OCI-M2 (cell line): ENCODE data around the gene FN3KRP.

Source experiments
- DNase-seq: peaks from one replicate; lab custom pipeline; 2025; ENCODE audit not compliant: unreplicated experiment; lab: John Stamatoyannopoulos, UW

The FN3KRP gene

DNA sequence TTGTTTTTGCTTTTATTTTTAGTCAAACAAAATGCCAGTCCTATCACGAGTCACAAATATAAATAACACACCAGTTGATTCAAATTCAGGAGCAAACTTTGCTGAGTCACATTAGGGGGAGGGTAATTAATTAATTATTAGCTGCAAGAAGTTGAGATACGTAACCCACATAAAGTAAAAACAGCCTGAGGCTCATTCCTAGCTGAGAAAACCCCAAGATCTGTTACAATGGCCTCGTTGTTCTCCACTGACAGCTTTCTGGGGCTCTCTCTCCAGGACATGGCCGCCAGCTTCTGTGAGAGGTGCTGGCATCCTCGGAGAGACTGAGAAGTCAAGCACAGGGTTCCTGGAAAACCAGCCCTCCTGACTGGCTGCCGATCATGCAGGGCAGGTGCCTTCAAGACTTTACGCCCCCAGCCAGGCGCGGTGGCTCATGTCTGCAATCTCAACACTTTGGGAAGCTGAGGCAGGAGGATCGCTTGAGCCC is 29.1 kb upstream of the FN3KRP start:
- no peak for DNase-seq

DNA sequence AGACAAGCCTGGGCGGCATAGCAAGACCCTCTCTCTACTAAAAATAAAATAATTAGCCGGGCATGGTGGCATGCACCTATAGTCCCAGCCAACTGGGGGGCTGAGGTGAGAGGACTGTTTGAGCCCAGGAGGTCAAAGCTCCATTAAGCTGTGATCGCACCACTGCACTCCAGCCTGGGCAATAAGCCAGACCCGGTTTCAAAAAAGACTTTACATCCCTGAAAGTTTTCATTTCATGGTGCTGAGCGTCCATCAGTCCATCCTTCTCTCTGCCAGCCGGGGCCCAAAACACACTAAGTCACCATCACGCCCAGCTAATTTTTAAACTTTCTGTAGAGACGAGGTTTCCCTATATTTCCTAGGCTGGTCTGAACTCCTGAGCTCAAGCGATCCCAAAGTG is 28.6 kb upstream of the FN3KRP start:
- no peak for DNase-seq

DNA sequence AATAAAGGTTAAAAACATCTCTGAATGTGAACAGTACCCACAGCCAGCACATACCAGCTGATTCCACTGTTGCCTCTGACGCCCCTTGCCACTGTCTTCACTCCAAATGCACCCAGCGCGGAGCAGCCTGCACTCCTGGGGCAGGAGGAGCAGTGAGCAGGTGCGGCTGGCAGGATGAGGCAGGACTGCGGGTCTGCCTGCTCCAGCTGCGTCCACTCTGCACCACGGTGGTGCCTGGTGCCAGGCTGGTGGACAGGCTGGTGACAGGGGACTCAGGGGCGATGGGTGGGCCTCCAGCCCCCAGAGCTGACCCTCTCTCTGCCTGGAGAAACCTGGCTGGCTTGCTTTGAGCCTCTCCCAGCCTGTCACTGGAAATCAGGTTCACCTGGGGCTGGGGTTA is 27.4 kb upstream of the FN3KRP start:
- no peak for DNase-seq

DNA sequence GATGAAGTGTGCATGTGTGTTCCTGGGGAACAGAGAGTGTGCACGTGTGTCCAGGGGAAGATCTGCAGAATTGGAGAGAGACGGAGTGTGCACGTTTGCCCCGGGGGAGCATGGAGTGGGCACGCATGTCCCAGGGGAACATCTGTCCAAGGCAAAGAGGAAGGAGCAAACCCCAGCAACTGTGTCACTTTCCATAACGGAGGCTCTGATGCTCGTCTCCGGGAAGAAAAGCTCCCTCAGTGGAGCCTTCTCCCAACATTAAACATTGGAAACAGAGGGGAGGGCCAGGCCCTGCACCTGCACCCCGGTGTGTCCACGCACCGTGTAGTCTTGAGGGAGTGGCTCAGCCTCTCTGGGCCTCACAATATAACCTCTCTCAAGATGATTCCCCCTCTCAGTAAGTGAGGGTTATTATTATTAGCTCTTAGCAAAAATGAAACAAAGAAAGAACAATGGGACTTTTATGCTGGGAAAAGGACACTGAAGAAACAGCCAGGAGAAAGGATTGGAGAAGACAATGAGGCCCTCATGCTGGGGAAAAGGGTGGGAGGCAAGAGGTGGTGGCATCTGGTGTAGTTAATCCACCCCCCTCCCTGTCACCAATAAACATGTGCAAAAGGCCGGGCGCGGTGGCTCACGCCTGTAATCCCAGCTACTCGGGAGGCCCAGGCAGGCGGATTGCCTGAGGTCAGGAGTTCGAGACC is 25.6 kb upstream of the FN3KRP start:
- no peak for DNase-seq

DNA sequence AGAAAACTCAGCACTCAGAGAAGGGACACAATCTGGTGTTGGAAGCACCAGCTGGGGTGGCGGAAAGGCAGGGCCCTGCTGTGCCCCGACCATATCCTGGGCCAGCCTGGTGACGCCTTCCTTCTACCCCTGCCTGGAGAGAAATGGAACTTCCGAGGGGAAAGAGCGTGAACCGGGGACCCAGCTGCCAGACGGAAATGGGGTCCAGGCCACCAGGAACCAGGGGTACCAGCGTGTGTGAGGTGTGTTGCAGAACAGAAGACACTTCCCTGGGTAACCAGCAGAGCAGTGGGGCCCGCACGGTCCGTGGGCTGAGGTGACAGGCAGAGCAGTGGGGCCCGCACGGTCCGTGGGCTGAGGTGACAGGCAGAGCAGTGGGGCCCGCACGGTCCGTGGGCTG is 24.8 kb upstream of the FN3KRP start:
- no peak for DNase-seq

DNA sequence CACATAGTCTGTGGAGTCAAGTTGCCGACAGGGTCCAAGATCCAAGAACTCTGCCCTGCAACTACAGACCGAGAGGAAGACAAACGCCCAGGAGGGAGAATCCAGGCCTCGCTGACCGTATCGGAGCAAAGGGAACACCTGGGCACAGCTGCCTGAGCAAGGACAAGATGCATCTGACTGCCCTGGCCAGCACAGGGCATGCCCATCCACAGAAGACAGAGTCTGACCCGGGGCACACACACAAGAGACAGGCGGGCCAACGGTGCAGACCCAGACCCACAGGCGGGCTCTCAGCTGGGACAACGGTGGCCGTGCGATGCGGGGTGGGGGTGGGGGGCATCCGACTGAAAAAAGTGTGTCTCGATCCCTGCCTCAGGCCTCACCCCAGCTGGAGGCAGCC is 24.2 kb upstream of the FN3KRP start:
- no peak for DNase-seq

DNA sequence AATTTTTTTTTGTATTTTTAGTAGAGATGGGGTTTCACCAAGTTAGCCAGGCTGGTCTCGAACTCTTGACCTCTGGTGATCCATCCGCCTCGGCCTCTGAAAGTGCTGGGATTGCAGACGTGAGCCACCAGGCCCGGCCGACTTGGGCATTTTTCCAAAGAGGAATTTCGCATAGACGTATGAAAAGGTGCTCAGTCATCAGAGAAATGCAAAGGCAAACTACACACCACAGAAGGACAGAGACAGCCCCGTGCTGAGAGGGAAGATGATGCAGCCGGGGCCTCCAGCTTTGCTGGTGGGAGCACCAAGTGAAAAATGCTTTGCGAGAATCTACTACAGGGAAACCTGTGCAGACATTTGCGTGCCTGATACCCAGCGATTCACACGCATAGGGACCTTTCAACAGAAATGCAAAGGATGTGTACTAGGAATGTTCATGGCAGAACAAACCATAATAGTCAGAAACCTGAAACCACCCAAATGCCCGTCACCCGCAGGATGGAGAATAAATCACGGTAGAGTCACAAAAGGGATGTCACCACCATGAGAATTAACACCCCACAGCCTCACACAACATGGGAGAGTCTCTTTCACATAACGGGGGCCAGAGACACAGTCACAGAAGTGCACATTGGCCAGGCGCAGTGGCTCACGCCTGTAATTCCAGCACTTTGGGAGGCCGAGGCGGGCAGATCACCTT is 23.2 kb upstream of the FN3KRP start:
- DNase-seq = no peak

DNA sequence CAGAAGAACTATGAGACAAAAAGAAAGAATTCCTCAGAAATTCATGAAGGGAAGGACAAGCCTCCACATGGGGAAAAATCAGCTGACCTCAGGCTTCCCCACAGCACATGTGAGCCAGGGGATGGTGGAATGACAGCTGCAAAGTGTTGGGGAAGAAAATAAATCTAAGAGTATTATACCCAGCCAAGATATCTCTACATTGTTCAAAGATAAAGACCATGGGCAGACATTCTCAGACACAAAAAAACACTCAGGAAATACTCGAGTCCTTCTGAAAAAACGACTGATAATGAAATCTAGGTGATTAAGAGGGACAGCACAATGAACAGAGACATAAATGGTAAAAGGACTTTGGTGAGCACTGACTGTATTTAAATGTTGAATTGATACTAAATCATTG is 21.9 kb upstream of the FN3KRP start:
- no peak for DNase-seq

DNA sequence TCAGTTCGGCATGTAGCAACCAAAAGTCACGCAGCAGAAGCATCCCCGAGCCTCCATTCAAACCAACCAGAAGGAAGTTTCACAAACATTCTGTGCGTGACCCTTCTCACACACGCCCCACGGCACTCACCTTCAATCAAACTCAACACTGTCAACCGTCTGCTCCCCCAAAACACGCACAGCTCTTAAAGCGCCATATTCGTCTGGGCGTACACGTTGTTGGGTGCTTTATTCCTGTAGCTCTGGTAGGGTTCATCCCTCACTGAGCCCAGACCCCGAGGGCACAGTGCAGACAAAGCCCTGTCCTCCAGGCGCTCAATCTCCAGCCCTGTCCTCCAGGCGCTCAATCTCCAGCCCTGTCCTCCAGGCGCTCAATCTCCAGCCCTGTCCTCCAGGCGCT is 20.2 kb upstream of the FN3KRP start:
- DNase-seq = no peak

DNA sequence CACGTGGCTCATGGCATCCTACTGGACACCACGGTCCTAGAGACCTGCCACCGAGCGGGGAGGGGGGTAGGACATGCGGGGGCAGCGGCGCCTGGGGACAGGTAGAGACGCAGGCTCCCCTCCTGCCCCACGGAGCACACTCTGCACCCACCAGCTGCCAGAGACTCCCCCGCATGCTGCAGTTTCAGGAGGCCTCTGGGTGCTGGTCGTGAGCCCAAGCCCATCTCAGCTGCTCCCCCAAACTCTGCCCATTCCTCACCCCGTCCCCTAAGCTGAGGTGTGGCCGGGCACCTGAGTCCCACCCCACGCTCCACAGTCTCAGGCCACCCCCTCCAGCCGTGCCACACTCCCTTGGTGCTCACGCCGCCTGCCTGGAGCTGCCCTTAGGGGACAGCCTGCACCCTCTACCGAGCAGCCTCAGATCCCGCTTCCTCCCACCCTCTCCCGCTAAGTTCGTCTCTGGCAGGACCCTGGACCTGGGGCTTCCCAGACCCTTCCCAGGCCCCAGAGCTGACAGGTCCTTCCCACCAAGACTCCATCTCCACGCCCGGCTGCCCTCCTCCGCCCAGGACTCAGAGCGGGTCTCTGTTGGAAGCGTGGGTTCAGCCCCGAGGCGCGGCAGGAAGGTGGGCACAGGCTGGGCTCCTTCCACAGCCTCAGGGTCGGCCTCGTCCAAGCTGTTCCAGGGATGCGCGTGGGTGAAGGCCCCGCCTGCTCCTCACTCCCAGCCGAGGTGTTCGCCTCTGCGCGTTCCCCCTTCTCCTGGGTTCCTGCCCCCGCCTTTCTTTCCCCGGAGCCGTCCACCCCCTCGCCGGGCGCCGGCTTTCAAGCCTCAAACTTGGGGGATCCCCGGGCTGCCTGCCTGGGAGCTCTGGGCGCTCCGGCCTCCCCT is 19.3 kb upstream of the FN3KRP start:
- DNase-seq = no peak

DNA sequence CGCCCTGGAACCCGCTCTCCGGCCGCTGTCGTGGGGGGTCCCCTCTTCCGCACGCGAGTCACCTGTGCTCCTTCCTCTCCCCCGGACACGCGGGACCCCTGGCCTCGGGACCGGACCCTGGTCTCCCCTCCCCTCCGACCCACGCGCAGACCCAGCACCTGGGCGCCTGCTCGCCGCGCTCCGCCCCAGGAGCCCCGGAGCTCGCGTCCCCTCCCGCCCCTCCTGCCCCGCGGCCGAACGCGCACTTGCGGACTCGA is 18.8 kb upstream of the FN3KRP start:
- no peak for DNase-seq

DNA sequence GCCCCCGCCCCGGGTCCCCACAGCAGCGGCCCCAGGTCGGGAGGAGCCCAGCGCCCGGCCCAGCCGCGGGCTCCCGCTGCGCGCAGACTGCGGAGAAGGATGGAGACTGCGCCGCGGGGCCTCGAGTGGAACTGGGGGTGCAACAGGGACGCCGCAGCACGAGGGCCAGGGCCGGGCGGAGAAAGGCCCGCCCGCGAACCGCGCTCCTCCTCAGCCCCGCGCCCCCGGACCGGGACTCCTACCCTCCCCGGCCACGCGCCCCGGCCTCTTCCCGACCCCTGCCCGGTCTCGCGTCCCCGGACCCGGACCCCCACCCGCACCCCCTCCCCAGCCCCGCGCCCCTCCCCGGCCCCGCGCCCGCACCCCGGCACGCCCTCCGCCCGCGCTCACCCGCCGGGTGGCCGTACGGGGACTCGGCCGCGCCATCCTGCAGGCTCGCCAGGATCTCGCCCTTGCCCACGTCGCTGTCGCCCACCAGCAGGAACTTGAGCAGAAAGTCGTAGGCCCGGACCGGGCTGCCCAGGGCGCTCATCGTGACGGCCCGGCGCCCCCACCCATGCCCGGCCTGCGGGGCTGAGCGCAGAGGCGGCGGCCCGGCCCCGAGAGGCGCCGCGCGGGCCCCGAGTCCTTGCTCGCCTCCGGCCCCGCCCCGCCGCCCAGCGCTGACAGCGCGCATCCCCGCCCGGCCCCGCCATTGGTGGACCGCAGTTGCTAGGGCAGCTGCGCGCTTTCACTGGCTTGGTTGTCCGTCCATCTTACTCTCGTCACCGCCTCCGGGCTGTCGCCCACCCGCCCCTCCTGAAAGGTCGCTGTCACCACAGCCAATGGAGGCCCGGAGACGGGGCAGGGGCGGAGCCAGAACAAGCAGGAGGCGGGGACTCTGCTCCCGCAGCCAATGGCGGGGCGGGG is 18.2 kb upstream of the FN3KRP start, which contains the start of gene RAB40B:
Gene RAB40B (minus strand): TSS at position 634 of the 909 bp plus-strand sequence. CDS start 102 bp downstream, at position 532.
- peak; percentile 77 for DNase-seq

DNA sequence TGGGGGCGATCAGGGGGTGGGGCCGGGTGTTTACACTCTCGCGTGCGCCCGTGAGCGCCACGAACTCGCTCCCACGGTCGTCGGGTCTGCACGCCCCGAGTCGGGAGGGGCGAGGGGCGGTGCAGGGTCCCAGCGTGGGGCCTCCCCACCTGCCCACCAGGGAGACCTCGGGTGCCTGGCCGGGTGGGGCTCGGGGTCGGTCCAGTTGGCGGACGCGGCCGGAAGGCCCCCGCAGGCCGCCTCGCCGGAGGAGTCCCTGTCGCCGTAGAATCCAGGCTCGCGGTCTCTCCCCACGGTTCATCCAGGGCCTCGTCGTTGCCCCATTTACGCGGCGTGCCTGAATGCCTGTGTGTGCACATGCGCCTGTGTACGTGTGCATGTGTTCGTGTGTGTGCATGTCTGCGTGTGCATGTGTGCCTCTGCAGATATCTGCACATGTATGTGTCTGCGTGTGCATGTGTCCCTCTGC is 17.5 kb upstream of the FN3KRP start:
- DNase-seq = no peak

DNA sequence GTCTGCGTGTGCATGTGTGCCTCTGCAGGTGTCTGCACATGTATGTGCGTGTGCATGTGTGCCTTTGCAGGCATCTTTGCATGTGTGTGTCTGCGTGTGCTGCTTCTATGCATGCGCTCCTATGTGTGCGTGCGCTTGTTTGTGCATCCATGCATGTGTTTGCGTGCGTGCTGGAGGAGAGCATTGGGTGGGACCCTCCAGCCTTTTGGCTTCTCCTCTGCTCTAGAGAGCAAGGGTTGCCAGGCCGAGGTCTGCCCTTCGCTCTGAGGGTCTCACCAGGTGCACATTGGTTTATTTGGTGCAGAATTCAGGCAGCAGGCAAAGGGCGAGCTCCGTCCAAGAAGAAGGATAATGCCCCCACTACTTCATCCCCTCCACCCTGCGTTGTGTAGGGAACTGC is 17.0 kb upstream of the FN3KRP start:
- DNase-seq = no peak

DNA sequence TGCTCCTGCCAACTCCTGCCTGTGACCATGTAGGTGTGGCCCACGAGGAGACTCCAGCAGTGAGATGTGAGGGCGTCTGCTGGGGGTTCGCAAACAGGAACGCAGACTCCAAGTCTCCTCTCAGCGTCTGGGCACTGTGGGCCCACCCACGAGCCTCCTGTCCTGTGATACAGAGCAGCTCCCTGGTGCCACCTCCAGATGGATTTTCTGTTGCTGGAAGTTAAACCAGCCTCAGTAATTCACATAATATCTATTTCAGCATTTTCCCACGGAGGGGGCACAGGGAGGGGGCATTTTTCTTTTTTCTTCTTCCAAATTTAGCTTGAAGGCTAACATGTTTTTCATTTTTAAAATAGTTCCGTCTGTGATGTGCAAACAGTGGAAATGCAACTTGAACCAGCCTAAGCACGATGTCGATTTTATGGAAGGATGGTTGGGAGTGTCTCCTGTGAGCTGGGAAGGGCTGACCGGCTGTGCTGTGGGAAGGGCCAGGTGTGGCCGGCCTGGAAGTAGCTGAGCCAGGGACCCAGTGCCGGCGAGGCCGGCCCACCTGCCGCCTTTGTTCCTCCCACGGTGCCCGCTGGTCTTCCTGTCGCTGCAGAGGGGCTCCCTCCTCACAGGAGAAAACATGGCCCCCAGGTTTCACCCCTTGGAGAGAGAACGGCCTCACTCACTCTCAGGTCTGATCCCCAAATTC is 14.1 kb upstream of the FN3KRP start:
- DNase-seq = no peak

DNA sequence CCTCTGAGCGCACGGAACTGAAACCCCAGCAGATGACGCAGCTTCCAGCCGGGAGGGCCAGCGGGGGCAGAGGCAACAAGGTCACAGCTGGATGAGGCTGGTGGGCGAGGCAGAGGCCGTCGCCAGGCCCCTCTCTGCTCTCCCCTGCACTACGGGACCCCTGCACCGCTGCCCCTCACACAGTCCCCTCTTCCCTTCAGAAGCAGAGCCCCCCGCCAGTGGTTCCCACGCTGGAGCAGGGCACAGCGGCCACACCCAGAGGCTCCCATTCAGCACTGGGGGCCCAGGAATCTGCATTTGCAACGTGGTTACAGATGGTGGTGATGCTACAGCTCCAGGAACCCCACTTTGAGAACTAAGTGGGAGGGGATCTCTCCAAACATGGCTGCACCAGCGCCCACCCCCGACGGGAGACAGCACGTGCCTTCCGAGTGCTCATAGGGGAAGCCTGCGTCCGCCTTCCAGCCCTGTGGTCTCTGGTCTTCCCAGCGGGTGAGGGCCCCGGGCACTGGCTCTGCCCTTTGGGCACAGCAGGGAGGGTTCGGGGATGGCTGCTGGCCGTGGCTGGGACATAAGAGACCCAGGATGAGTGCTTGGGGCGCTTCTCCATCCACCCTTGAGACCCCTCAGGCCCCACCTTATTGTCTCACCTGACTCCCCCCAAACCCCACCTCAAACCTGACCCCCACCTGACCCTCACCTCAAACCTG is 13.3 kb upstream of the FN3KRP start:
- DNase-seq = no peak

DNA sequence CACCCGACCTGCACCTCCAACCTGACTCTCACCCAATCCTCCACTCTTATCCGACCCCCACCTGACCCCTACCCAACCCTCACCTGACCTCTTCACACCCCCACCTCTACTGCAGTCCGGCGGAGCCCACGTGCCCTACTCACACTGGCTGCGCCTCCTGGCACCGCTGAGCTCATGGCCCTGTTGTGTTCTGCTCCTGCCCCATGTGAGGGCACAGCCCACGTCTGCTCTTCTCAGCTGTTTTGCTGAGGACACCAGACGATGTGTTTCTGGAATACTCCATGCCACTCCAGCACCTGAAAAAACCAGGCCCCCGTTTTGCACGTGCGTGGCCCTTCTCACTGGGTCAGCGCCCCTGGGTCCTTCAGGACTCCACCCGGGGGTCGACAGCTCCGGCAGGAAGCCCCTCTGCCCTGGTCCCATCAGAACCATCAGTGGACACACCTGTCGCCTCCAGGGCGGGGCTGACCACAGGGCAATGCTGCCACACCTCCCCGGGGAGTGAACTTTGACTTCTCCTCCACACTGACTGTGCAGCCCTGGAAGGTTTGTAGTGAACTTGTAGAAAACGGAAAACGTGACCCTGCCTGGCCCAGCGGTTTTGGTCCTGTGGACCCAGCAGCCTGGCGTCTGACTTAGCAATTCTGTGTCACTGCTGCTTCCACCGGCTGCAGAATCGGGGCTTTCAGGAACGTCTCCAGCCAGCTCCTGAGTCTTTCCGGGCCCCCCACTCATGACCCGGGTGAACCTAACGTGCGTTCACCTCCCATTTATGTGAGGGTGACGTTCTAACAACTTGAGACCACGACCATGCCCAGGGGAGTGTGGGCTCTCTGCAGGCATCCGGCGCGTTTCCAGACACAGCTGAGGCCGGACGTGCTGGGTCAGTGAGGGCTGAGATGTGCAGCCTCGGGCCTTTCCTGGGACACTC is 12.3 kb upstream of the FN3KRP start:
- no peak for DNase-seq

DNA sequence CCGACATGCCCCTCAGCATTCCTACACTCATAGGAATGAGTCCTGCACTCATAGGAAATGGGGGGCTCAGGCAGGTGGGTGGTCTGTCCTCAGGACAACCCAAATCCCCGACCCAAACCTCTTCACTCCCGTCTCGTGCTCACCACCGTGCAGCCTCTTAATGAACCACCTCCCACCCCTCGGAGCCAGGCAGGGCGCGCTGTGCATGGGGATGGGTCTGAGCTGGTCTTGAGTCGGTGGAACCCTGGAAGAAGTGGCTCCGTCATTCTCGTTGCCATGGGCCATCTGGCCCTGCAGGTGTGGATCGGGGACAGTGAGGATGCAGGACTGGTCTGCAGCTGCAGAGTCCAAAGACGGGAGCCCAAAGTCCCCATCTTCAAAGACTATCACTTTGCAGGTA is 11.6 kb upstream of the FN3KRP start:
- no peak for DNase-seq
